Measurements from ENCODE around the gene EQTN.

Gene EQTN

DNA sequence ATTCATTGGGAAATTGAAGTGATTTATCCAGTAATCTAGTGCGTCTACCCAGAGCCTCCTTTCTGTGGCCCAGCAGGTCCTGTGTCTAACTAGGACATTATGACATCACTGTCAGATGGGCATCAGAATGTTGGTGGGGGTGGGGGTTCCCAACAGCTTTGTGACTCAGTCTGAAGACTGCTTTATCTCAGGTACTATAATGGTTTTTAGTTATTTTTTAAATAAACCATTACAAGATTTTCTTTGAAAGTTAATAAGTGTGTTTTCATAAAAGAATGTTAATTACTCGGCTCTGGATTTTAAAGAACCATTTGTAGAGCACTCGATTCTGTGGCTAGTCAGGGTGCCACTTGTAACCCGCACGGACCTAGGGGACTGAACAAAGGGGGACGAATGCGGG, at the start of gene EQTN:
EQTN (minus strand) TSS at position 101 of the 400 bp plus-strand sequence; CDS start at position 6, 95 bp downstream.
- no peak for DNase-seq (ENCODE audit: low read depth)

DNA sequence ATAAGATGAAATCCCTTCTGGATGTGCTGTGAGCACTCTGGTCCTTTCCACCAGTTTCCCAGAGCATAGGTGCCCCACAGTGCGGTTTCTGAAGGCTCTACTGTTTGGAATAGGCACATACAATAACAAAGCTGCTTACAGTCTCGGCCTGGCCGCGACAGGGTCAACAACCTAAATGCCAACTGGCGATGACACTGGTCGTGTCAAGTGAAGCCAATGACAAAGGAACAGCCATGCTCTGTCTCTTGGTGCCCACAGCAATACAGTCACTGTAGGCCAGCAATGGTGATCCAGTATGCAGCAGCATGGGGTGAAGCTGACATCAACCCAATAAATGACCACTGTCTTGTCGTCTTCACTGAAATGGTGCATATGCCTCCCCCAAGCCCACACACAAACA, 47.8 kb upstream of the EQTN start:
- DNase-seq (ENCODE audit: low read depth), result no peak

GRCh38 chr9:27341545-27342294, 44.8 kb upstream of the EQTN start:
- DNase-seq (ENCODE audit: low read depth), result no peak

- peak; percentile 56 for DNase-seq (ENCODE audit: low read depth)
Observed at GRCh38 chr9:27340961-27341511, 44.1 kb upstream of the EQTN start.

DNA sequence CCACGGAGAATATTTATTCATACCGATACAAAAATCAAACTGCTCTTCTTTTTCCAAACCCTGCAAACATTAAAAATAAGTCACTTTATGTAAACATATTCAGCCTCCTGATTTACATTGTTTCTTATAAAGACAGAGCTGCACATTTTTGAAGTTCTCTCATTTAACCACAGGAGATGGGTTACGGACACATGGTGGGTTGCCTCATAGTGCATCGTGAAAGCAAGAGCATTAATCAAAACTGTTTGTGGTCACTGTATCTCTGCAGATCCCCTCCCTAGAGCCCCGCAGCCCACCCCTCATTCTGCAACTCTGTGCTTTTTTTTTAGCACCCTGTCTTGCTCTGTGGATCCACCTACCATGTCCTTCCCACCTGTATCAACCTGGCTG, 43.3 kb upstream of the EQTN start:
- no peak for DNase-seq (ENCODE audit: low read depth)

- peak; percentile 36 for DNase-seq (ENCODE audit: low read depth)
Observed at GRCh38 chr9:27339661-27340284, 42.8 kb upstream of the EQTN start.

DNA sequence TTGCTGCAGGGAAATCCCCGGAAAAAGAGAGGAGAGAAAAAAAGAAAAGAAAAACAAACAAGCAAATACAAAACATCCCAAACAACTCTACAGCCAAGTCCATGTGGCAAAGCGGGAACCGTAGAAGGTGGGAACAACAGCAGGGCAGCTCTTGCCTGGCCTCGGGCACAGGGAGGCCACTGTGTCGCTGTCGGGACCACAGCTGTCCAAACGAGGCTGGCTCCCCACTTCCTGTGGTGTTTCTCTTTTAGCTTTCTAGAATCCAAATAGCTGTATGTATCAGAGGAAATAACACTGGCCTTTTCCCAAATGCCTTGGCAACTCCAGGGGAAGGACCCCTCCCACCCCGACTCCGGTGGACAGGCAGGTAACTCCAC, 41.6 kb upstream of the EQTN start:
- no peak for DNase-seq (ENCODE audit: low read depth)

DNA sequence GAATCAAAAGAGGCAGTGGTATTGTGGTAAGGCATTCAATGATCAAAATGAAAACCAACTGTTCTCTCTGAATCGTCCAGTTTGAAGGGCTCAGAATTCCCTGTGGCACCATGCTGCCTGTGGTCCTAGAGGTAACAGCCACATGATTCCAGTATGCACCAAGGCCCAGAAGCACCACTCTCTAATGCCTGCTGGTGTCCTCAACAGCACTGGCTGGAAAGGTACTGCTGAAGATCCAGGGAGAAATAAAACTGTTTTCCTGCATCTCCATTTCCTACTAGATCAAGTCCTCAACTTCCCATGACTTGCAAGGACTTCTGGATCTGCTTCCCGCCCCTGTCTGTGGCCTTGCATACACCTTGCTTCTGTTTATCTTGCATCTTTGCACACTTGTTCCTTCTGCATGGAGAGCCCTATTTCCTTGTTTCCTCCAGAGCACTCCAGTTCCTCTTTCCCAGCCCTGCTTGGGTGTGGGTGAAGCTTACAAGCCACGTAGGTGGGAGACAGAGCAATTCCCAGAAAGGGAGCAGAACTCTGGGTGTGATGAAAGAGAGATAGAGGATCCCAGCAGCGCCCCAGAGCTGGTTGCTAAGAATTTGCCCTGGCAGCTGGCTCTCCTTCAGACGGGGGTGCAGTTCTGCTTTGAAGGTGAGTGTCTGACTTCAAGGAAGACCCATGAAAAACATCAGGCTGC, 41.0 kb upstream of the EQTN start:
- DNase-seq (ENCODE audit: low read depth), result no peak

- no peak for DNase-seq (ENCODE audit: low read depth)
Observed at GRCh38 chr9:27337236-27337635, 40.3 kb upstream of the EQTN start.

DNA sequence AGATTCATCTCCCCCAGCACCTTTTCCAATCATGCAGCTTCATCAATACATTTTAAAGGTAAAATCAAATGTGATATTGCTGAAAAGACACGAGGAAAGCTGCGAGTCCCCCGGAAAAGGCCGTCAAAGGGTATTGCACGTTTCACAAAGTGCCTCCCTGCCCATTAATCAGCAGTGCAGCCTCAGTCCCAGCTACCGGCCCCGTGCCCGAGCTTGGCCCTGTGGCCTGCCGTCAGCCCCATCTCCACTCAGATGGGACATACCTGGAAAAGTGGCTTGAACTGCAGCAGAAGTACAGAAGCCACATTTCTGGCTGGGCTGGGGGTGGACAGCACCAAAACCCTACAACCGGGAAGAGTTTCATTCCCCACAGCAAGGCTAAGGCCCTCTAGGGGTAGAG, 39.9 kb upstream of the EQTN start:
- DNase-seq (ENCODE audit: low read depth), result no peak

DNA sequence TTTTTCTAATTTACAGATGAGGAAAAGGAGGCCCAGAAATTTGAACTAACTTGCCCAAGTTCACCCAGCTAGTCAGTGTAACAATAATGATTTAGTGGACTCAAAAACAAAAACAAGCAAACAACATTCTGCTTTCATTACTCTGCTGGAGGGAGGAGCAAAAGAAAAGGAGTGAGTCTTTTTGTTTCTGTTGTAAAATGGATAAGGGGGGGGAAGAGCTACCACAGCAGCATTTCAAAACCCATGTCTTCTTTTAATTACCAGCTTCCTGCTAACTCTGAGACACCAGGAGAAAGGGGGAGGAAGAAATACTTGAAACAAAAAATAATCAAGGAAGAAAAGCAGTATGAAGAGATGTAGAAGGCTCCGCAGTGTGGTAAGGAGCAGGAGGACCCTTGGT, 39.2 kb upstream of the EQTN start:
- no peak for DNase-seq (ENCODE audit: low read depth)

DNA sequence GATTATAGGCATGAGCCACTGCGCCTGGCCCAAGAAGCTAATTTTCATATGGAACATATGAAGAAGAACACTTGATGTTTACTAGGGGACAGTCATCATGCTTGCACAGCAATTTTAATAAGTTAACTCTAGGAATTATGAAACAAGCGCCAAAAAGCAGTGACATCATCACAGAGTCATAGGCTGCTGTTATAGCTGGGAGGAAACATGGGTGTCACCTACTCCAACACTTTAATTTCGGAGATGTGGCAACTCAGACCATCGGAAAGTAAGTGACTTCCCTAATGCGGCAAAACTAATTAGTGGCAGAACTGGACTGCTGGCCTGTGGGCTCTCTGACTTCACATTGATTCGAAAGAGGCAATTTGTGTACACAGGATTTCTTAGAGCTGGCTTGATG, 38.1 kb upstream of the EQTN start:
- DNase-seq (ENCODE audit: low read depth), result no peak

GRCh38 chr9:27333241-27334052, 36.5 kb upstream of the EQTN start:
- DNase-seq (ENCODE audit: low read depth), result peak; percentile 83

- DNase-seq (ENCODE audit: low read depth), result no peak
Observed at GRCh38 chr9:27331393-27331792, 34.4 kb upstream of the EQTN start.

DNA sequence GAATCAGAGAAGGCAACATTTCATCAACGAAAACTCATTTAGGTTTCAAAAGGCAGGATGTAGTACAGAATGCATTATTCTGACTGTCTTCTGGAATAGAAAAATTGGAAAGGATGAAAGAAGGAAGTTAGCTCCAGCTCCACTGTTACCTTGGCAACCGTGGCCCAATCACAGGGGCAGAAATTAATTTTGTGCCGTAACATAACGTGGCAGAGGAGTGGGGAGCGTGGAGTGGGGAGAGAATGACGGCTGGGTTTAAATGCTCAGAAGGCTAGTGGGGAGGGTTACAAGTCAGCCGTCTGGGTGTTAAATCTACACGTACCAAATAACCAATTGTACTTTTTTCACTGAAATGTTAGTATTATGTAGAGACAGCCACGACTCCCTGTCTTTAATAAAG, 32.3 kb upstream of the EQTN start:
- no peak for DNase-seq (ENCODE audit: low read depth)

DNA sequence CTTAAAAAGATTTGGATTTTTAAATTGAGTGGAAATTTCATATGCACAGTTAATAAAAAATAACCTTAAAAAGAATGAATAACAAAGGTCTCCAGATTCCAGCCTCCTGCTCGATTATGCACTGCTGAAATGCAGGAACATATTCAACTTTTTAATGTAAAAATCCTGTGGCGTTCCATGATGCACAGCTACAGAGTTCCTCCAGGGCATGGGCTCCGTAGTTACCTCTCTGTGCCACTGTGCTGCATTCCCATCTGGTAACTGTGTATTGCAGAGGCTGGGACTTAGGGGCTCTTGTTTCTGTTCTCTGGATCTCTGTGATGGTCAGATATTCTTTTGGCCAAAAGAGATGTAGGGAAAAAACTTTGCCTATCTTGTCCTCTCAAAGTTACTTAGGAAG, 31.5 kb upstream of the EQTN start:
- no peak for DNase-seq (ENCODE audit: low read depth)

DNA sequence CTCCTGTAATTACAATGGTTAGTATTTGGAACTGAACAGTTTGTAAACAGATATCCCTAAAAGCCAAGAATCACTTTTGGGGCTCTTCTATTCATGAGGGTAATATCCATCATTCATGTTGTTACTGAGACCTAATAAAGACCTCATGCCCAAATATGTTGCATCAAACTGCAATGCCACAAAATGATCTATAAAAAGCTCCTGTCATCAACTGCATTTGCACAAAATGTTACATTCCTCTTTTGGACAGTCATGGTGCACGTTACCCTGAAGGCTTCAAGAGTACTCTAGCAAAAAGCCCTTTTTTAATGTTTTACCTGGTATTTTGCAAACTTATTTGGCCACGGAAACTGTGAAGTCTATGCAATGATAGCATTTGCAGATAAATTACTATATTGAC, 14.2 kb upstream of the EQTN start:
- no peak for DNase-seq (ENCODE audit: low read depth)

GRCh38 chr9:27310582-27310981, 13.6 kb upstream of the EQTN start:
- DNase-seq (ENCODE audit: low read depth), result no peak

DNA sequence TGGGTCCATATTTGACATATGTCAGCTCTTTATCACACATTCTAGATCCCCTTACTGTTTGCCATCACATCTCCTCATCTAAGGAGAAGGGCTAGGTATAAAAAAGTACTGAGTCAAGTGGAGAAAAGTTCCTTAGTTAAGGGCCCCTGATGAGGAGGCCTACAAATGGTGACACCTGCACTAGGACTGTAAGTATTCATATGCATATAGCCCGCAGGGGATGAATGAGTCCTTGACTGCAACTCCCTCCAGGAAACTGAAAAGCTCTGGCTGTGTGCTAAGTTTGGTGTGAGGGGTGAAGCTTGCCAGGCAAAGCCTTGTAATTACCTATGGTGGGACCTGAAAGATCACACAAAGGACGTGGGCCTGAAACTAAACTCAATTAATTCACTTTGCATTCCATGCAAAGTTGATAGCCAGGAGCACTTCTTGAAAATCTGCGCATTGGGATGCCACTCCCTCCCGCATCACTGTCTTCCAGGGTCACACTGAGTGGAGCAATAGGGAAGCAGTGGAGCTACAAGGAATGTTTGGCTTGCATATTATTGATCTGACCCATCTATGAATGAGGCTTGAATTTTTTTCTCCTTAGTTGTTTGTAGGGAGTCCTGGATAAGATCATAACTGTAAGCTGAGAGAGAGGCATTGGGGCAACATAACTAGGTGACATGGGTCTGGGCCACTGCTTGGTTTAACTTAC, 11.9 kb upstream of the EQTN start:
- no peak for DNase-seq (ENCODE audit: low read depth)

DNA sequence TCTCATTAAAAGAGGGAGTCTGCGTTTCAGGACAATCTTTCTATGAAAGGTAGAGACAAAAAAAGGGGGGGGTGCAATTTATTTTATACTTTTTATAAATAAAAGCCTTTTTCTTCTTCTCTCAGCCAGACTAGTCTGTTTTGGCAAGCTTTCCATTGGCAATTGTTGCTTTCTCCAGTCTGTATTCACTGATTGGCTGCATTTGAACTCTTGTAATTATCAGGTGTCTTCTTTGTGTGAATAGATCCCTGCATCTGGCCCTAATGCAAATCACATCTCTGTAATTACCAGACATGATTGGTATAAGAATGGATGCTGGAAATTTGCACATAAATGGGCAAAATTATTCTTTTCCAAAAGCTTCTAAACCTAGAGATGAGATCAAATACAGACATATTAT, 7.6 kb upstream of the EQTN start:
- no peak for DNase-seq (ENCODE audit: low read depth)

- DNase-seq (ENCODE audit: low read depth), result no peak
Observed at GRCh38 chr9:27303219-27303618, 6.3 kb upstream of the EQTN start.

- DNase-seq (ENCODE audit: low read depth), result no peak
Observed at GRCh38 chr9:27293996-27294395, 3.0 kb downstream of the EQTN start.
